ENCODE results near the gene LARP4B. TPM values are rescaled to one million over a fixed set of nuclear protein-coding genes. Genes with fewer than 3 reads are reported as not detected.

Gene LARP4B
- total and polyA plus RNA-seq, 2 of the 13 experiments (the other 11 are each of a cell fraction or from before 2014, with no cell fraction given) = 19.5 to 30.2 TPM

DNA sequence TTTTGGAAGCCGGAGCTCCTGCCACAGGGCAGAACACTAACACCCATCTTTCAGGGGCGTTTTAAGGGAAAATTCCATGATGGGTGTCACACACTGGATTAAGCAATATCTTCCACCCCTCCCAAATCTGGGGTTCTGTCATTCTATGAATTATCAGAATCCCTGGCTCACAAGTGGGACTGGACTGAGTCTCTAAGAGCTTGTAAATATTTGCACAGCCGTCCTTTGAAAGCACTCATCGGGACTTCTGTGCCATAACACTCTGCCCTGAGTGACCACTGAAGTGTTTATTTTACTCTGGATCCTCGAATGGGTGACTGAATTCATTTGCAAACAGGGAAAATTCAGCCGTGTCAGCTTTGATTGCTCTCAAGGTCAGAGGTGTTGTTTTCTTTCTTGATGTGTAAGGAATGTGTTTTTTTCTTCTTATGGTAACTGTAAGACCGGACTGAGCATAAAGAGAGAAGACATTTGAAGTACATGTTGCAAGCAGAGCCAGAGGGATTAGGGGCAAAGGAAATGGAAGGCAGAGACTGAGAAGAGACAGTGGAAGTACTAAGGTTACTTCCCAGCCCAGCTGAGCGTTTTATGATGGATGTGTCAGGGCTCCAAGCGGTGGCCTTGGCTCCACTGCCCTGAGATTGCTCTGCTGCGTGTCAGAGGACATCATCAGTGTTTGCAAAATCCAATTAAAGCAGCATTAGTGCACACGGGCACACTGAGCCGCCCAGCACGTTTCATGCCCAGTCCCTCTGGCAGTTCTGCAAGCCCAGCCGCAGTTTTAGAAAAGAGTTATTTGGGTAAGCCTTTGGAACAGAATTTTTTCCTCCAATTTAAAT lies 39.0 kb upstream of the LARP4B start (continued):
- TF ChIP-seq CREM (IDR thresholded peaks at IDR 0.05) = peak; percentile 85
- no peak for TF ChIP-seq CREM (CRISPR knock-in tag; IDR thresholded peaks at IDR 0.05)
- no peak for TF ChIP-seq BORCS8-MEF2B (CRISPR knock-in tag; IDR thresholded peaks at IDR 0.05)
- no peak for TF ChIP-seq HOXA3 (CRISPR knock-in tag; IDR thresholded peaks at IDR 0.05)
- TF ChIP-seq EED (CRISPR knock-in tag; IDR thresholded peaks at IDR 0.05) = no peak
- TF ChIP-seq HOXA9 (CRISPR knock-in tag; IDR thresholded peaks at IDR 0.05; ENCODE audit: borderline replicate concordance) = no peak
- no peak for TF ChIP-seq ZNF232 (CRISPR knock-in tag; IDR thresholded peaks at IDR 0.05; ENCODE audit: borderline replicate concordance)
- TF ChIP-seq IKZF4 (CRISPR knock-in tag; IDR thresholded peaks at IDR 0.05; ENCODE audit: borderline replicate concordance, low read depth, not compliant biosample characterization) = no peak
- no peak for TF ChIP-seq ZNF256 (CRISPR knock-in tag; conservative IDR thresholded peaks at IDR 0.05)
- peak in 1 of 2 experiments; percentile 23; a peak in 1 of 4 replicates for TF ChIP-seq HMGXB4 (CRISPR knock-in tag; IDR thresholded peaks at IDR 0.05; ENCODE audit: borderline replicate concordance in 1 of 2, low read depth in 1 of 2)
- TF ChIP-seq MTF2 (CRISPR knock-in tag; IDR thresholded peaks at IDR 0.05; ENCODE audit: borderline replicate concordance) = no peak
- TF ChIP-seq, protein P1, sequence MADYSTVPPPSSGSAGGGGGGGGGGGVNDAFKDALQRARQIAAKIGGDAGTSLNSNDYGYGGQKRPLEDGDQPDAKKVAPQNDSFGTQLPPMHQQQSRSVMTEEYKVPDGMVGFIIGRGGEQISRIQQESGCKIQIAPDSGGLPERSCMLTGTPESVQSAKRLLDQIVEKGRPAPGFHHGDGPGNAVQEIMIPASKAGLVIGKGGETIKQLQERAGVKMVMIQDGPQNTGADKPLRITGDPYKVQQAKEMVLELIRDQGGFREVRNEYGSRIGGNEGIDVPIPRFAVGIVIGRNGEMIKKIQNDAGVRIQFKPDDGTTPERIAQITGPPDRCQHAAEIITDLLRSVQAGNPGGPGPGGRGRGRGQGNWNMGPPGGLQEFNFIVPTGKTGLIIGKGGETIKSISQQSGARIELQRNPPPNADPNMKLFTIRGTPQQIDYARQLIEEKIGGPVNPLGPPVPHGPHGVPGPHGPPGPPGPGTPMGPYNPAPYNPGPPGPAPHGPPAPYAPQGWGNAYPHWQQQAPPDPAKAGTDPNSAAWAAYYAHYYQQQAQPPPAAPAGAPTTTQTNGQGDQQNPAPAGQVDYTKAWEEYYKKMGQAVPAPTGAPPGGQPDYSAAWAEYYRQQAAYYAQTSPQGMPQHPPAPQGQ (CRISPR knock-in tag; IDR thresholded peaks at IDR 0.05; ENCODE audit: borderline replicate concordance) = no peak
- TF ChIP-seq SPEN (CRISPR knock-in tag; IDR thresholded peaks at IDR 0.05; ENCODE audit: low read depth) = no peak
- peak; percentile 32; the same call in 1 of the 2 replicates for TF ChIP-seq MTA1 (CRISPR knock-in tag; IDR thresholded peaks at IDR 0.05; ENCODE audit: borderline replicate concordance)
- no peak for TF ChIP-seq ZNF275 (CRISPR knock-in tag; IDR thresholded peaks at IDR 0.05; ENCODE audit: borderline replicate concordance)
- TF ChIP-seq HMG20B (CRISPR knock-in tag; conservative IDR thresholded peaks at IDR 0.05) = 0 out of 2 replicates have a peak, but pooled peaks have one; percentile 74
- TF ChIP-seq RFX3 (CRISPR knock-in tag; IDR thresholded peaks at IDR 0.05) = no peak
- no peak for TF ChIP-seq ARNT2 (CRISPR knock-in tag; IDR thresholded peaks at IDR 0.05; ENCODE audit: low read depth)
- TF ChIP-seq, protein P2, sequence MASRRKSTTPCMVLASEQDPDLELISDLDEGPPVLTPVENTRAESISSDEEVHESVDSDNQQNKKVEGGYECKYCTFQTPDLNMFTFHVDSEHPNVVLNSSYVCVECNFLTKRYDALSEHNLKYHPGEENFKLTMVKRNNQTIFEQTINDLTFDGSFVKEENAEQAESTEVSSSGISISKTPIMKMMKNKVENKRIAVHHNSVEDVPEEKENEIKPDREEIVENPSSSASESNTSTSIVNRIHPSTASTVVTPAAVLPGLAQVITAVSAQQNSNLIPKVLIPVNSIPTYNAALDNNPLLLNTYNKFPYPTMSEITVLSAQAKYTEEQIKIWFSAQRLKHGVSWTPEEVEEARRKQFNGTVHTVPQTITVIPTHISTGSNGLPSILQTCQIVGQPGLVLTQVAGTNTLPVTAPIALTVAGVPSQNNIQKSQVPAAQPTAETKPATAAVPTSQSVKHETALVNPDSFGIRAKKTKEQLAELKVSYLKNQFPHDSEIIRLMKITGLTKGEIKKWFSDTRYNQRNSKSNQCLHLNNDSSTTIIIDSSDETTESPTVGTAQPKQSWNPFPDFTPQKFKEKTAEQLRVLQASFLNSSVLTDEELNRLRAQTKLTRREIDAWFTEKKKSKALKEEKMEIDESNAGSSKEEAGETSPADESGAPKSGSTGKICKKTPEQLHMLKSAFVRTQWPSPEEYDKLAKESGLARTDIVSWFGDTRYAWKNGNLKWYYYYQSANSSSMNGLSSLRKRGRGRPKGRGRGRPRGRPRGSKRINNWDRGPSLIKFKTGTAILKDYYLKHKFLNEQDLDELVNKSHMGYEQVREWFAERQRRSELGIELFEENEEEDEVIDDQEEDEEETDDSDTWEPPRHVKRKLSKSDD (CRISPR knock-in tag; IDR thresholded peaks at IDR 0.05; ENCODE audit: low read depth) = 0 out of 2 replicates have a peak, but pooled peaks have one; percentile 25
- TF ChIP-seq SOX13 (IDR thresholded peaks at IDR 0.05) = no peak
- TF ChIP-seq SOX13 (CRISPR knock-in tag; conservative IDR thresholded peaks at IDR 0.05 in 1 of 2, IDR thresholded peaks at IDR 0.05 in 1 of 2) = peak in 1 of 2 experiments; percentile 77; a peak in 2 of 4 replicates
